CD4-positive, alpha-beta T cell treated with Interferon gamma for 1 hour (primary cell): ENCODE data around the gene MYZAP.
"Not testable (repeated sequence)": the region's sequence is repeated elsewhere in the genome, so short reads cannot be mapped to it uniquely, and the experiment has no call there.

Experiments used
- DNase-seq: peaks from one replicate; pipeline ENCODE4 v3.0.0-alpha.2; 2020

The MYZAP gene

GRCh38 chr15:57595011-57595866, 3.5 kb downstream of the MYZAP start:
- no peak for DNase-seq

- DNase-seq: no peak
Observed at GRCh38 chr15:57596301-57596855, 4.7 kb downstream of the MYZAP start.

GRCh38 chr15:57596978-57597377, 5.3 kb downstream of the MYZAP start:
- DNase-seq: no peak

- no peak for DNase-seq
Observed at GRCh38 chr15:57597431-57597830, 5.7 kb downstream of the MYZAP start.

GRCh38 chr15:57598346-57598745, 6.6 kb downstream of the MYZAP start:
- no peak for DNase-seq

- no peak for DNase-seq
Observed at GRCh38 chr15:57599296-57599810, 7.6 kb downstream of the MYZAP start.

- no peak for DNase-seq
Observed at GRCh38 chr15:57600197-57600596, 8.5 kb downstream of the MYZAP start.

GRCh38 chr15:57604507-57604906, 12.8 kb downstream of the MYZAP start:
- no peak for DNase-seq

- DNase-seq: no peak
Observed at GRCh38 chr15:57605491-57605890, 13.8 kb downstream of the MYZAP start.

- DNase-seq: no peak
Observed at GRCh38 chr15:57606048-57606447, 14.3 kb downstream of the MYZAP start.

GRCh38 chr15:57606816-57607215, 15.1 kb downstream of the MYZAP start:
- DNase-seq: no peak

- no peak for DNase-seq
Observed at GRCh38 chr15:57607570-57608000, 15.9 kb downstream of the MYZAP start.

GRCh38 chr15:57609805-57610529, 18.3 kb downstream of the MYZAP start:
- no peak for DNase-seq

- no peak for DNase-seq
Observed at GRCh38 chr15:57611123-57611522, 19.4 kb downstream of the MYZAP start.

- no peak for DNase-seq
Observed at GRCh38 chr15:57611938-57612337, 20.2 kb downstream of the MYZAP start.

- DNase-seq: no peak
Observed at GRCh38 chr15:57614241-57614640, 22.5 kb downstream of the MYZAP start.

GRCh38 chr15:57615951-57616496, 24.3 kb downstream of the MYZAP start:
- DNase-seq: not testable (repeated sequence)

- DNase-seq: no peak
Observed at GRCh38 chr15:57618325-57618724, 26.6 kb downstream of the MYZAP start.

GRCh38 chr15:57619746-57620145, 28.0 kb downstream of the MYZAP start:
- no peak for DNase-seq

GRCh38 chr15:57624730-57625129, 33.0 kb downstream of the MYZAP start:
- DNase-seq: no peak

GRCh38 chr15:57625703-57626448, 34.2 kb downstream of the MYZAP start:
- DNase-seq: no peak

GRCh38 chr15:57626713-57627440, 35.2 kb downstream of the MYZAP start:
- no peak for DNase-seq
